Panc1 (cell line): ENCODE data around the gene TXLNA. TPM values are rescaled to one million over a fixed set of nuclear protein-coding genes. Genes with fewer than 3 reads are reported as not detected.
A peak's percentile ranks its signal among the peaks of the same experiment; 100 is the strongest.

Experiments used
- ATAC-seq: fragments of 200-7000 bp; cut with Tn5 transposase; 2 replicates; pipeline ENCODE4 v1.9.1; 2020; ENCODE audit warnings: mild to moderate bottlenecking, moderate library complexity
- BruUV-seq: library from RNA; stranded (reverse); fragments of 400-500 nt; replicated peaks from 2 replicates; lab custom pipeline; 2021; lab: Mats Ljungman, UMichigan
- CTCF ChIA-PET: fragments of 300-600 bp; sonication (Branson Sonifier 250); formaldehyde crosslinking; loops from one replicate; lab custom pipeline; 2022; ENCODE audit warnings: antibody characterized with exemption; lab: Charles Lee
- POLR2A ChIA-PET: fragments of 300-600 bp; sonication (Branson Sonifier 250); formaldehyde crosslinking; loops from one replicate; lab custom pipeline; 2022; ENCODE audit warnings: antibody characterized with exemption; lab: Charles Lee
- DNase-seq: peaks from one replicate; pipeline ENCODE4 v3.0.0-alpha.2; 2010; ENCODE audit warnings: low read depth, low spot score
- H3K27ac ChIP-seq: 2 replicates; pipeline ENCODE4 v1.5.1; 2011; ENCODE audit warnings: mild to moderate bottlenecking, low read length, inconsistent platforms
- H3K27me3 ChIP-seq: fragments of 200-500 bp; sonication (Bioruptor generic); 2 replicates; pipeline ENCODE4 v1.6.0; 2014; ENCODE audit warnings: low read length, inconsistent platforms; ENCODE audit not compliant: control insufficient read depth, insufficient read depth
- H3K36me3 ChIP-seq: fragments of 200-500 bp; sonication (Bioruptor generic); 2 replicates; pipeline ENCODE4 v1.5.1; 2014; ENCODE audit warnings: inconsistent platforms, mild to moderate bottlenecking, low read length, moderate library complexity; ENCODE audit not compliant: control insufficient read depth, insufficient read depth
- H3K4me1 ChIP-seq: 2 replicates; pipeline ENCODE4 v1.5.1; 2011; ENCODE audit warnings: inconsistent platforms, mild to moderate bottlenecking, low read length, moderate library complexity; ENCODE audit not compliant: control insufficient read depth, insufficient read depth
- H3K4me3 ChIP-seq, 2 experiments: 2 replicates each; pipeline ENCODE4 v1.5.1; 2011 to 2012; ENCODE audit warnings: low read depth in 2 of 2, low read length in 2 of 2, mild to moderate bottlenecking in 2 of 2, inconsistent platforms in 1 of 2, moderate library complexity in 1 of 2
- H3K9me3 ChIP-seq: fragments of 200-500 bp; sonication (Bioruptor generic); 2 replicates; pipeline ENCODE4 v1.5.1; 2014; ENCODE audit warnings: low read depth, mild to moderate bottlenecking, inconsistent platforms, low read length, moderate library complexity; ENCODE audit not compliant: control insufficient read depth, insufficient read depth
- CTCF ChIP-seq: fragments of 450-650 bp; IDR thresholded peaks from 2 replicates; pipeline ENCODE4 v1.5.1; 2017; ENCODE audit warnings: mild to moderate bottlenecking
- POLR2AphosphoS5 ChIP-seq: IDR thresholded peaks from 2 replicates; pipeline ENCODE4 v1.6.1; 2012; ENCODE audit warnings: mild to moderate bottlenecking, low read depth, low read length, moderate library complexity
- SIN3A ChIP-seq: IDR thresholded peaks from 2 replicates; pipeline ENCODE4 v1.6.1; 2012; ENCODE audit warnings: low read depth, mild to moderate bottlenecking, low read length, moderate library complexity, borderline replicate concordance; ENCODE audit not compliant: insufficient read depth
- TCF7L2 ChIP-seq: IDR thresholded peaks from 2 replicates; pipeline ENCODE4 v1.6.1; 2011; ENCODE audit warnings: mild to moderate bottlenecking, low read depth, low read length, inconsistent platforms
- in situ Hi-C: cut with HindIII; loops from 2 replicates; pipeline ENCODE4 v1.10.0; 2016; ENCODE audit warnings: low sequenced_read_pairs, low pct_unique_long_range_greater_than_20kb
- intact Hi-C: fragments of 100-400 bp; cut with micrococcal nuclease; formaldehyde crosslinking; loops from one replicate; pipeline ENCODE4 v1.10.0; 2022; ENCODE audit not compliant: unreplicated experiment
- total RNA-seq: library from RNA; stranded (reverse); gene quantifications from one replicate; pipeline ENCODE4 v1.2.1, GENCODE V29; 2021; ENCODE audit not compliant: unreplicated experiment
- TF ChIP-seq, protein P1 (sequence below), 2 experiments: IDR thresholded peaks; 2 replicates each; pipeline ENCODE4 v1.6.1; 2011 to 2012; ENCODE audit warnings: low read depth in 2 of 2, control low read depth in 1 of 2, low read length in 1 of 2, mild to moderate bottlenecking in 1 of 2, moderate library complexity in 1 of 2; ENCODE audit not compliant: insufficient read depth in 1 of 2

Gene TXLNA
- total RNA-seq, 1 experiment from 2014 or later, result 115 TPM

DNA sequence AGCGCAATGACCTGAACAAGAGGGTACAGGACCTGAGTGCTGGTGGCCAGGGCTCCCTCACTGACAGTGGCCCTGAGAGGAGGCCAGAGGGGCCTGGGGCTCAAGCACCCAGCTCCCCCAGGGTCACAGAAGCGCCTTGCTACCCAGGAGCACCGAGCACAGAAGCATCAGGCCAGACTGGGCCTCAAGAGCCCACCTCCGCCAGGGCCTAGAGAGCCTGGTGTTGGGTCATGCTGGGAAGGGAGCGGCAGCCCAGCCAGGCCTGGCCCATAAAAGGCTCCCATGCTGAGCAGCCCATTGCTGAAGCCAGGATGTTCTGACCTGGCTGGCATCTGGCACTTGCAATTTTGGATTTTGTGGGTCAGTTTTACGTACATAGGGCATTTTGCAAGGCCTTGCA lies 15.5 kb downstream of the TXLNA start:
- H3K27ac ChIP-seq, result no peak overlapping the region
- CTCF ChIA-PET, result no interaction called here
- ATAC-seq (no peak), DNase-seq (no peak)
- TF ChIP-seq POLR2AphosphoS5, result no peak
- TF ChIP-seq SIN3A, result no peak
- TF ChIP-seq TCF7L2, result no peak
- TF ChIP-seq, protein P1, sequence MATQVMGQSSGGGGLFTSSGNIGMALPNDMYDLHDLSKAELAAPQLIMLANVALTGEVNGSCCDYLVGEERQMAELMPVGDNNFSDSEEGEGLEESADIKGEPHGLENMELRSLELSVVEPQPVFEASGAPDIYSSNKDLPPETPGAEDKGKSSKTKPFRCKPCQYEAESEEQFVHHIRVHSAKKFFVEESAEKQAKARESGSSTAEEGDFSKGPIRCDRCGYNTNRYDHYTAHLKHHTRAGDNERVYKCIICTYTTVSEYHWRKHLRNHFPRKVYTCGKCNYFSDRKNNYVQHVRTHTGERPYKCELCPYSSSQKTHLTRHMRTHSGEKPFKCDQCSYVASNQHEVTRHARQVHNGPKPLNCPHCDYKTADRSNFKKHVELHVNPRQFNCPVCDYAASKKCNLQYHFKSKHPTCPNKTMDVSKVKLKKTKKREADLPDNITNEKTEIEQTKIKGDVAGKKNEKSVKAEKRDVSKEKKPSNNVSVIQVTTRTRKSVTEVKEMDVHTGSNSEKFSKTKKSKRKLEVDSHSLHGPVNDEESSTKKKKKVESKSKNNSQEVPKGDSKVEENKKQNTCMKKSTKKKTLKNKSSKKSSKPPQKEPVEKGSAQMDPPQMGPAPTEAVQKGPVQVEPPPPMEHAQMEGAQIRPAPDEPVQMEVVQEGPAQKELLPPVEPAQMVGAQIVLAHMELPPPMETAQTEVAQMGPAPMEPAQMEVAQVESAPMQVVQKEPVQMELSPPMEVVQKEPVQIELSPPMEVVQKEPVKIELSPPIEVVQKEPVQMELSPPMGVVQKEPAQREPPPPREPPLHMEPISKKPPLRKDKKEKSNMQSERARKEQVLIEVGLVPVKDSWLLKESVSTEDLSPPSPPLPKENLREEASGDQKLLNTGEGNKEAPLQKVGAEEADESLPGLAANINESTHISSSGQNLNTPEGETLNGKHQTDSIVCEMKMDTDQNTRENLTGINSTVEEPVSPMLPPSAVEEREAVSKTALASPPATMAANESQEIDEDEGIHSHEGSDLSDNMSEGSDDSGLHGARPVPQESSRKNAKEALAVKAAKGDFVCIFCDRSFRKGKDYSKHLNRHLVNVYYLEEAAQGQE (IDR thresholded peaks at IDR 0.05; ENCODE audit: insufficient read depth in 1 of 2, low read depth in 2 of 2, low read length in 1 of 2), result no peak
- TF ChIP-seq CTCF, result no peak
- no peak overlapping the region for H3K4me3 ChIP-seq
- POLR2A ChIA-PET, result interaction anchor here (0.5 to 0.6 kb wide), 2 partner anchors 12 to 49 kb away, joined by 3 to 19 read pairs; no protein-coding TSS in a partner anchor
- peaks cover 26% of the 10 kb centered on the region for H3K36me3 ChIP-seq
- intact Hi-C loops (no loop called here), in situ Hi-C loops (no loop called here)
- H3K9me3 ChIP-seq, result no peaks in the 10 kb centered on the region
- H3K27me3 ChIP-seq, result no peaks in the 10 kb centered on the region
- peaks cover 33% of the 10 kb centered on the region for H3K4me1 ChIP-seq
- BruUV-seq, result no TSS peak

DNA sequence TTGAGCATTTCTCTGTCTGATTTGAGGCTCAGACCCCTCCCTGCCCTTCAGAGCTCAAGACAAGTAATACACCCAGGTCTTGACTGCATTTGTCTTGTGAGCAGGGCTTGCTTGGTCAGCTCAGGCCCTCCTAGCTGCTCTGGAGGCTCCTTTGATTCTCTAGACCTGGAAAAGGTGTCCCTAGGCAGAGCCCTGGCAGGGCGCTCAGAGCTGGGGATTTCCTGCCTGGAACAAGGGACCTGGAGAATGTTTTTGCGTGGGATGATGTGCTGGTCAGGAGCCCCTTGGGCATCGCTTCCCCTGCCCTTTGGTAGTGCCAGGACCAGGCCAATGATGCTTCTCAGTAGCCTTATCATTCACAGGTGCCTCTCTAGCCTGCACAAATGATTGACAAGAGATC lies 16.1 kb downstream of the TXLNA start:
- ChIA-PET CTCF (no interaction called here), POLR2A (interaction anchor here (0.6 kb wide), 1 partner anchor 12 kb away, joined by 19 read pairs; no protein-coding TSS in a partner anchor)
- Histone ChIP-seq H3K9me3 (no peaks in the 10 kb centered on the region), H3K27ac (no peak overlapping the region), H3K27me3 (no peaks in the 10 kb centered on the region), H3K36me3 (peaks cover 26% of the 10 kb centered on the region), H3K4me3 (no peak overlapping the region), H3K4me1 (peaks cover 36% of the 10 kb centered on the region)
- TF ChIP-seq TCF7L2 (no peak), SIN3A (no peak), POLR2AphosphoS5 (0 out of 2 replicates have a peak, but pooled peaks have one; percentile 38), CTCF (no peak)
- TF ChIP-seq, protein P1 (IDR thresholded peaks at IDR 0.05; ENCODE audit: insufficient read depth in 1 of 2, low read depth in 2 of 2, low read length in 1 of 2), result no peak
- DNase-seq (no peak), ATAC-seq (no peak)
- no TSS peak for BruUV-seq
- intact Hi-C loops (no loop called here), in situ Hi-C loops (no loop called here)
